G401.6 (cell line): Measurements from ENCODE around the gene CENPVL3.
"Not testable (repeated sequence)": the region's sequence is repeated elsewhere in the genome, so short reads cannot be mapped to it uniquely, and the experiment has no call there.

Source experiments
- FAIRE-seq: peaks from 2 replicates; lab custom pipeline; 2012; peaks lifted over from hg19 to GRCh38; lab: Jason Lieb, UNC

Gene CENPVL3

DNA sequence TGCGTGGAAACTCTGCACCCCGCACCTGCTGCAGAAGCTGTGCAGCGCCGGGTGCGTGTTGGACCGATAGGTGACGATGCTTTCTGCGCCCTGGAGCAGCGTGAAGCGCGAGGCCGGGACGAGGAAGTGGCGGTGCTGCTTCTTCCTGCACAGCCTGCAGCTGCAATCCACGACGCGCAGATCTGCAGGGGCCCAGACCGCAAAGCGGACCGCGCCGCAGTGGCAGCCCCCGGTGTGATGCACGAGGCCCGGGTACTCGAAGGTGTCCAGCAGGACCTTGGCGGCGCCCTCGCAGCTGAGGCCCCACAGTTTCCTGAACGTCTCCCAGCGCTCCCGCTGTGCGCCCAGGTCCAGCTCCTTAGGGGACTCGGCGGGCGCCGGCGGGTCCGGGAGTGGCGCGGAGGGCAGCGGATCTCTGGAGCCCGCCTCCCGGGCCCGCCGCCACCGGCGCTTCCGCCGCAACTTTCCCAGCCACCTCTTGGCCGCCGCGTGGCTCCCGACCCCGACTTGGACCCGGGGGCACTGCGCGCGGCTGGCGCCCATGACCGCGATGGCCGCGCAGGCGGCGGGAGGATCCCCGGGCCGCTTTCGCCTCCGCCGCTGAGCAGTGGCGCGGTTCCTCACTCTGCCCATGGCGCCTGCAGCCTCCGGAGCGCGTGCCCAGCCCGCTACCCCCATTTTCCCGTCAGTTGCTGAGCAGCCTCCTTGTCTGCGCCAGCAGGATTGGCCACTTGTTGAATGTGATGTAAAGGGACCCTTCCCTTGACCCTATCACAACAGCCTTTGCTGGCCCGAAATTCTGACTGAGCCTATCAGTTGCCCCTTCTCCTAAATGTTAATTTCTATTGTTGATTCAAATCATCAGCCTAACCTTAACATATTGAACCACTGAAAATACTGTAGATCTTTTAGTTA lies at the start of gene CENPVL3:
CENPVL3 (minus strand) TSS at position 672 of the 915 bp plus-strand sequence; CDS start at position 633, 39 bp downstream.
- not testable (repeated sequence) for FAIRE-seq

GRCh38 chrX:51665981-51666380 lies 47.3 kb upstream of the CENPVL3 start:
- FAIRE-seq, result no peak

DNA sequence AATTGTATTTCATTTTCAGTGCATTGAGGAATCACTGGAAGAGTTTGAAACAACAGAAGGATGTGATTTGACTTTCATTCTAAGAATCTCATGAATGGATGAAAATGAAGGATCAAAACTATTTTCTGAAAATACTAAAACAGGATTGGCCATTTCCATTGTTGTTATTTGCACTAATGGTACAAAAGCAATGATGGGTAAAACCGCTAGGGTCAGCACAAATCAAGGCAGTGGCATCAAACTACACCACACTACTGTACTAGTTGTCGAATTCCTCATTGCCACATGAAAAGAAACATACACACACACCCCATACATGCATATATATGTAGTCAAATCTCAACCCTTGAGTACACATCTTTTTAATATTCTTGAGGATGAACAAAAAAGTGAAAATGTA lies 24.7 kb upstream of the CENPVL3 start:
- no peak for FAIRE-seq

DNA sequence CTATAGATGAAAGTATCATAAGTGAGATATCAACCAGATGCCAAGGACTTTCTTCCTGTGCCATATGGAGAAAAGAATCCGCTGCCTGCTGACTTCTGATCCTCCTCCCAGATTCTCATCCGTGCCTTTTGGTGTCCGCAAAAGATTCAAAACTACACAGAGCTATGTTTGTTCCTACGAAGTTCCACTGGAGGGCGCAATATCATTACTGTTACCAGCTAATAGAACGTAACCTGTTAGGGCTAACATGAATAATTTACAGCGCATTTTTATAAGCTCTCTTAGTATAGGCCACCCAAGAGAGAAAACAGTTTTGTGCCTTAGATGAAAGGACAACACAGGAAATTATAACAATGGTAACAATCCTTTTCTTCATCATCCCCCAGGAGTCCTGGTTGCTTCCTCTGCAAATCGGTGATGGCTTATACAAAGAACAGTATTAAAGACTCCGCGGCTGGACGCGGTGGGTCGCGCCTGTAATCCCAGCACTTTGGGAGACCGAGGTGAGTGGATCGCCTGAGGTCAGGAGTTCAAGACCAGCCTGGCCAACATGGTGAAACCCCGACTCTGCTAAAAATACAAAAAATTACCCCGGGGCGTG lies 22.8 kb upstream of the CENPVL3 start:
- FAIRE-seq, result peak; percentile 91

DNA sequence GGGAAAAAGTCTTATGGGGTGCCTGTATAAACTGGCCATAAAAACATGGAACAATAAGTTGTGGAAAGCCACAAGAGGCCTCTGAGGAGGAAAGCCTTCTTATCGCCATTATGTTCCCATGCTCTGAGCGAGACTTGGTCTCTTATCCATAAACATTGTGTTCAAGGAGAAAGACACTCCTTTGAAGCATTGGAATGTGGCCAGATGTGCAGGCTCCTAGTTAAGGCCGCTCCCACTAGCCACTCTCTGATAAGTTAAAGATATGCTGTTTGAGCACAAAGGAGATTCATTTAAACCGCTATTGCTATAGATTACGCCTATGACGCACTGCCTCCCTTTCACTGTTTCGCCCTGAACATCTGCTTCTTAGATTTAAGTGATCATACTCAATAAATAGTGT lies 17.8 kb upstream of the CENPVL3 start:
- FAIRE-seq, result not testable (repeated sequence)

DNA sequence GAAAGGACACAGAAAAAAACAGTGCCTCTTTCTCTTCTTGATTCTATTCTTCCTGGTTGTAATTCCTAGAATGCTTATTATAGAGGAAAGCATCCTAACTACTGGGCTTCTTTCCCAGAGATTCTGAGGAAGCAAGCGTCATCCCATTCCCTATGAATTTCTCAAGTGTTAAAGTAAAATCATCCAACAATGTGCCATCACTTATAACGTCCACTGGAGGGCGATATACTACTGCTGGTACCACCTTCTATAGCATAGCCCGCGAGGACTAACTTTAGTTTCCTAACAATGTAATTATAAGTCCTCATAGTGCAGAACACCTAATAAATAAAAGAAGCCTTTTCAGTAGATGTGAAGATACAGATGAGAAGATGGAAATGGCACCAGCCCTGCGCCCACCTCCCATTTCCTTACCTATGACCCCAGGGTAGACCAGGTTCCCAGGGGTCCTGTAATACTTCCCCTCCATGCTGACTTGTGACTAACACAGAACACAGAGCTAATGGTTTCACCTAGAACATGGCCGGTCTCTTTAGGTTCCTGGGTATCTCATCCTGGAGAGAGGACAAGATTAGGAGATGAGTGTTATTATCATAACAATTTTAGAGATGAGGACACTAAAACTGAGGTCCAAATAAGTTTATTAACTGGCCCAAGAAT lies 4.2 kb downstream of the CENPVL3 start:
- FAIRE-seq, result peak; percentile 90

GRCh38 chrX:51608766-51609165 lies 9.9 kb downstream of the CENPVL3 start:
- no peak for FAIRE-seq

DNA sequence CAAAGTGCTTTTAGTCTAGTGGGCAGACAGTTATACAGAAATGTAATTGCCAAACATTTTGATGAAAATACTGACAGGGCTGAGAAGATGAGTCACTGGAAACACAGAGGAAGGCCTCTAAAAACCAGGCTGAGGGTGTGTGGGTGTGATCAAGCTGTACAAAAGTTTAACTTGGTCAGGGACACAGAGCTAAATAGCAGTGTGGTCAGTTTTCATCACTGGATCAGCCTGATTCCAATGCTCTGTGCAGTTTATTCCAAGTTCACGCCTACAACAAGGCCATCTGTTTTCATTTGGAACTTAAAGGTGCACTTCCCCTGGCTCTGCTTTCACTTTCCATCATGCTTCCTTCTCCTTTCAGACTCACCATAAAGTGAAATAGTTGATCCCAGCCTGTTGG lies 10.6 kb downstream of the CENPVL3 start:
- FAIRE-seq, result no peak

GRCh38 chrX:51606446-51606845 lies 12.3 kb downstream of the CENPVL3 start:
- FAIRE-seq, result no peak

- no peak for FAIRE-seq
Measured at GRCh38 chrX:51598899-51599298, 19.8 kb downstream of the CENPVL3 start.

DNA sequence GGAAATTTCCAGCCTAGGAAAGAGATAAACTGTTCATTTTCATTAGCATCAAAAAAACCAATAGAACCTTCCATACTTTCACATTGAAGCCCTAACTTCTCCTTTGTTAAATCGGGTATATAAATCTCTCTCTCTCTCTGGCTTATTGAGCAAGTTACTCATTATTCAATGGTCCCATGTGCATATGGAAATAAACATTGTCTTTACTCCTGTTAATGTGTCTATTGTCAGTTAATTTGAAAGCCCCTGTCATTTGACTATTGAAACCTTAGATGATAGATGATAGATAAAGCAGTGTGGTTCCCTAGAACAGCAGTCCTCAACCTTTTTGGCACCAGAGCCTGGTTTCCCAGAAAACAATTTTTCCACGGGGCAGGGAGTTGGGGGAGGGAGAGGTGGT lies 46.8 kb downstream of the CENPVL3 start:
- no peak for FAIRE-seq

DNA sequence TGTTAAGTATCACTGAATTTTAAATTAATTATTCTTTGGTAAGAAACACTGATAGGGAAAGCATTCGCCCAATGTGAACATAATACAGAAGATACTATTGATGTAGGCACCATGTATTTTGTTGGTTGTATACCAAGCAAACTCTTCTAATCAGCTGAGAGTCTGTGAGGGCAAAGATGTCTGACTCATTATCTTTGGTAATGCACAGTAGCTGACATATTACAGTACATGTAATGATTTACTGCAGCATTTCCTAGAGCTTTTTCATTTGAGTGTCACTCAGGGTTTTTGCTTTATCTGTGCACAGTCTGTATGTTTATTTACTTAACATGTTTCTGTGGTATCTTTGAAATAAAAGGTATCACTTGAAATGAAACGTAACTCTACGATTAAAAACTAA lies 49.2 kb downstream of the CENPVL3 start:
- no peak for FAIRE-seq

- no peak for FAIRE-seq
Measured at GRCh38 chrX:51568586-51568985, 50.1 kb downstream of the CENPVL3 start.
